ENCODE data around the gene ADAMTS7.

DNA sequence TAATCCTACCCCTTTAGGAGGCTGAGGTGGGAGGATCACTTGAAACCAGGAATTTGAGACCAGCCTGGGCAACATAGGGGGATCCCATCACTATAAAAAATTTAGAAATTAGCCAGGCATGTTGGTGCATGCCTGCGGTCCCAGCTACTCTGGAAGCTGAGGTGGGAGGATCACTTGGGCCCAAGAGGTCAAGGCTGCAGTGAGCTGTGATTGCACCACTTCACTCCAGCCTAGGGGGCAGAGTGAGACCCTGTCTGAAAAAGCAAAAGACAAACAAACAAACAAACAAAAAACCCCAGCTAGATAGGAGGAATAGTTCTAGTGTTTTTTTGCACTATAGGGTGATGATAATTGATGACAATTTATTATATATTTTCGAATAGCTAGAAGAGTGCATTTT lies 99.6 kb downstream of the ADAMTS7 start:
- TF ChIP-seq, protein P1, sequence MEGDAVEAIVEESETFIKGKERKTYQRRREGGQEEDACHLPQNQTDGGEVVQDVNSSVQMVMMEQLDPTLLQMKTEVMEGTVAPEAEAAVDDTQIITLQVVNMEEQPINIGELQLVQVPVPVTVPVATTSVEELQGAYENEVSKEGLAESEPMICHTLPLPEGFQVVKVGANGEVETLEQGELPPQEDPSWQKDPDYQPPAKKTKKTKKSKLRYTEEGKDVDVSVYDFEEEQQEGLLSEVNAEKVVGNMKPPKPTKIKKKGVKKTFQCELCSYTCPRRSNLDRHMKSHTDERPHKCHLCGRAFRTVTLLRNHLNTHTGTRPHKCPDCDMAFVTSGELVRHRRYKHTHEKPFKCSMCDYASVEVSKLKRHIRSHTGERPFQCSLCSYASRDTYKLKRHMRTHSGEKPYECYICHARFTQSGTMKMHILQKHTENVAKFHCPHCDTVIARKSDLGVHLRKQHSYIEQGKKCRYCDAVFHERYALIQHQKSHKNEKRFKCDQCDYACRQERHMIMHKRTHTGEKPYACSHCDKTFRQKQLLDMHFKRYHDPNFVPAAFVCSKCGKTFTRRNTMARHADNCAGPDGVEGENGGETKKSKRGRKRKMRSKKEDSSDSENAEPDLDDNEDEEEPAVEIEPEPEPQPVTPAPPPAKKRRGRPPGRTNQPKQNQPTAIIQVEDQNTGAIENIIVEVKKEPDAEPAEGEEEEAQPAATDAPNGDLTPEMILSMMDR (IDR thresholded peaks at IDR 0.05): no peak
- no peak for TF ChIP-seq EZH2 (IDR thresholded peaks at IDR 0.05; ENCODE audit: borderline replicate concordance, insufficient read depth, low read depth, low read length, poor library complexity, severe bottlenecking)

All from B cell (primary cell).